Gastroesophageal sphincter (tissue), 4 donors: ENCODE data around the gene LDLRAD3. TPM values are rescaled to one million over a fixed set of nuclear protein-coding genes. Genes with fewer than 3 reads are reported as not detected.

ENCODE experiments used
- ATAC-seq: fragments of 150-250 bp; one replicate; pipeline ENCODE4 v1.9.1; 2016; ENCODE audit warnings: mild to moderate bottlenecking, moderate library complexity
- H3K27ac ChIP-seq, 4 donors: fragments of 200-600 bp; sonication (generic) in 3 of 4; 1 replicate in 3 of 4; 2 replicates in 1 of 4; pipeline ENCODE4 v1.5.1; 2016 to 2019
- H3K27me3 ChIP-seq: fragments of 200-600 bp; sonication (generic); one replicate; pipeline ENCODE4 v1.5.1; 2019
- H3K36me3 ChIP-seq, 2 donors: fragments of 200-600 bp; sonication (generic); one replicate each; pipeline ENCODE4 v1.5.1; 2019; ENCODE audit warnings: control low read depth in 1 of 2
- H3K4me1 ChIP-seq, 3 donors: fragments of 200-600 bp; sonication (generic); 1 replicate in 2 of 3; 2 replicates in 1 of 3; pipeline ENCODE4 v1.5.1; 2016 to 2019; ENCODE audit warnings: control low read depth in 2 of 3
- H3K4me3 ChIP-seq, 2 donors: fragments of 200-600 bp; sonication (generic); one replicate each; pipeline ENCODE4 v1.5.1; 2019; ENCODE audit warnings: mild to moderate bottlenecking in 1 of 2, moderate library complexity in 1 of 2
- H3K9me3 ChIP-seq, 3 donors: fragments of 200-600 bp; sonication (generic); one replicate each; pipeline ENCODE4 v1.5.1; 2017 to 2019; ENCODE audit warnings: control low read depth in 2 of 3
- EP300 ChIP-seq: sonication (generic); formaldehyde crosslinking; IDR thresholded peaks from one replicate; pipeline ENCODE4 v1.6.1; 2017; ENCODE audit warnings: antibody characterized with exemption, mild to moderate bottlenecking
- POLR2A ChIP-seq, 2 donors: fragments of 450-650 bp; IDR thresholded peaks; one replicate each; pipeline ENCODE4 v1.6.1; 2017; ENCODE audit warnings: antibody characterized with exemption in 2 of 2, mild to moderate bottlenecking in 2 of 2, moderate library complexity in 1 of 2
- POLR2AphosphoS5 ChIP-seq: sonication (generic); formaldehyde crosslinking; IDR thresholded peaks from one replicate; pipeline ENCODE4 v1.6.1; 2017; ENCODE audit warnings: antibody characterized with exemption
- WGBS, 2 donors: methylation state at CpG; one replicate each; pipeline ENCODE4 v1.1.5; 2018; ENCODE audit warnings: low coverage in 1 of 2; 5-methylcytosine and 5-hydroxymethylcytosine counted together
- total RNA-seq, 4 donors: library from RNA; depleted of rRNA; stranded (reverse); fragments of >200 nt; gene quantifications; one replicate each; pipeline ENCODE4 v1.1.0, GENCODE V29; 2016
- TF ChIP-seq, protein P1 (sequence below), 4 experiments: fragments of 200-600 bp in 2 of 4; fragments of 450-650 bp in 2 of 4; sonication (generic) in 1 of 4; IDR thresholded peaks; one replicate each; pipeline ENCODE4 v1.5.1; 2017 to 2019; ENCODE audit warnings: antibody characterized with exemption in 4 of 4, mild to moderate bottlenecking in 2 of 4, moderate library complexity in 2 of 4

The LDLRAD3 gene
- total RNA-seq, 4 donors from 2014 or later, result 4.0 to 8.9 (median 7.2) TPM

DNA sequence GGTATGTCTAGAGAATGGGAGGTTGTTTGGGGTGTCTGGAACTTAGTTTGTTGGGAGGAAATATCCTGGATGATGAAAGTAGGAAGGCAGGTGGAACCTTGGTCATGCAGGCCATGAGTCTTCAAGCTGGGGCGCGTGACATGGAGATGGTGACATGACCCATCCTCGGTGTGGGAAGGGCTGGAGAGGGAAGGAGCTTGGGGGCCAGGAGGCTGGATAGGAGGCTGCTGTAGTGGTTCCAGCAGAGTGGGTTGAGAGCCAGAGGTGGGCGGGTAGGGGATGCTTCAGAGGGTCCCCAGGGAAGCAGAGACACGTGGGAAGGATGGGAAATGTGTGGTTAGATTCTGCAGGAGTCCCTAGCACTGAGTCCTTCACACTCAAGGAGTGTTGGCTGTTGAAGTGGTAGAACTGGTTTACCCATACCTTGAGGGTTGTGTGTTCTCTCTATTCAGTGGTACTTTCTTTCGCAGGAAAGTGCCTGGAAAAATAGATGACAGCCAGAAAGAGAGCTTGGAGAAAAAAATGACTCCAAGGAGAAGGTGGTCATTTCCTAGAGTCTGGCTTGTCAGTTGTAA lies 56.8 kb downstream of the LDLRAD3 start:
- no peak for ATAC-seq
- no peaks in the 10 kb centered on the region for H3K27me3 ChIP-seq
- no peak overlapping the region for H3K4me3 ChIP-seq
- TF ChIP-seq POLR2AphosphoS5, result no peak
- no peak for TF ChIP-seq EP300
- TF ChIP-seq, protein P1, sequence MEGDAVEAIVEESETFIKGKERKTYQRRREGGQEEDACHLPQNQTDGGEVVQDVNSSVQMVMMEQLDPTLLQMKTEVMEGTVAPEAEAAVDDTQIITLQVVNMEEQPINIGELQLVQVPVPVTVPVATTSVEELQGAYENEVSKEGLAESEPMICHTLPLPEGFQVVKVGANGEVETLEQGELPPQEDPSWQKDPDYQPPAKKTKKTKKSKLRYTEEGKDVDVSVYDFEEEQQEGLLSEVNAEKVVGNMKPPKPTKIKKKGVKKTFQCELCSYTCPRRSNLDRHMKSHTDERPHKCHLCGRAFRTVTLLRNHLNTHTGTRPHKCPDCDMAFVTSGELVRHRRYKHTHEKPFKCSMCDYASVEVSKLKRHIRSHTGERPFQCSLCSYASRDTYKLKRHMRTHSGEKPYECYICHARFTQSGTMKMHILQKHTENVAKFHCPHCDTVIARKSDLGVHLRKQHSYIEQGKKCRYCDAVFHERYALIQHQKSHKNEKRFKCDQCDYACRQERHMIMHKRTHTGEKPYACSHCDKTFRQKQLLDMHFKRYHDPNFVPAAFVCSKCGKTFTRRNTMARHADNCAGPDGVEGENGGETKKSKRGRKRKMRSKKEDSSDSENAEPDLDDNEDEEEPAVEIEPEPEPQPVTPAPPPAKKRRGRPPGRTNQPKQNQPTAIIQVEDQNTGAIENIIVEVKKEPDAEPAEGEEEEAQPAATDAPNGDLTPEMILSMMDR (IDR thresholded peaks at IDR 0.05), result no peak
- no peak for TF ChIP-seq POLR2A (IDR thresholded peaks at IDR 0.05)
- H3K36me3 ChIP-seq, result no peaks in the 10 kb centered on the region
- H3K9me3 ChIP-seq, result peaks cover 0 to 4% (median 0%) of the 10 kb centered on the region in 3 donors
- no peak overlapping the region for H3K27ac ChIP-seq
- no peaks in the 10 kb centered on the region for H3K4me1 ChIP-seq
- 88 to 95% methylated on average over 3 to 6 of the region's 6 CpGs for WGBS, 2 donors

DNA sequence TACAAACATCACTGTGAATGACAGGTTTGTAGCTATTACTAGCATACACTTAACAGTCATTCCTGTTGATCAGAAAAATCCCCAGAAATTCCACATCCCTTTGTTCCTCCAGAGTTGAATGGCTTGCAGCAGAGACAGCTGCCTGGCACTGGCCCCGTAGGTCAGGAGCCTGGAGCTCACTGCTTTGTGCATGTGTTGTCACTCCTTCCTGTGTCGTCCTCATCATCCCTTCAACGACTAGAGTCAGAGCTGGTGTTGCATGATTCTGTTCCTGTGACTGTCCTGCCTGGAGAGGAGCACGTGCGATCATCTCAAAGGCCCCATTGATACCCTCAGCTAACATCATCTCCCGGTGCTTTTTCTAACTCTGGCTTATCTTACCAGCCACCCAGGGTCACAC lies 58.3 kb downstream of the LDLRAD3 start:
- Histone ChIP-seq H3K4me1 (no peaks in the 10 kb centered on the region), H3K27me3 (no peaks in the 10 kb centered on the region), H3K27ac (no peak overlapping the region), H3K4me3 (no peak overlapping the region), H3K36me3 (no peaks in the 10 kb centered on the region), H3K9me3 (no peaks in the 10 kb centered on the region)
- no peak for TF ChIP-seq POLR2A (IDR thresholded peaks at IDR 0.05)
- no peak for TF ChIP-seq EP300
- TF ChIP-seq, protein P1 (IDR thresholded peaks at IDR 0.05), result no peak
- TF ChIP-seq POLR2AphosphoS5, result no peak
- 78 to 100% methylated on average over 1 to 6 of the region's 6 CpGs for WGBS, 2 donors
- ATAC-seq, result no peak

DNA sequence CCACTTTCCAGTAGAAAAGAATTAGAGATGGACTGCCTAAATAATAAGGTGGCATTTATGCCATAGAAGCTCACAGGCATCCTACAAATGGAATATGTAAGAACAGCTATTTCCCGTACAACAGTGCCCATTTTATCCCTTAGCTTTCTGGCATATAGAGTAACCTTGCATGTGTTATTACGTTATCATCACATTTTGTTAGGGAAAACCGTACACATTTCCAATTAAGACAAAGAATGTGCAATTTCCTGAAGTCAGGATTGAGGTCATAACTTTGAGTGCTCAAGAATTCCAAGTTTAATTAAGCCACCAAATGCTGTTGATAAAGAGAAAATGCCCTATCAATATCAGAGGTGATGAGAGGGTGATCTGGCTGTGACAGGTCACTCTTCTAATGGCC lies 58.9 kb downstream of the LDLRAD3 start:
- H3K4me3 ChIP-seq, result no peak overlapping the region
- no peaks in the 10 kb centered on the region for H3K36me3 ChIP-seq
- H3K4me1 ChIP-seq, result no peaks in the 10 kb centered on the region
- no peaks in the 10 kb centered on the region for H3K9me3 ChIP-seq
- TF ChIP-seq, protein P1 (IDR thresholded peaks at IDR 0.05), result no peak
- TF ChIP-seq POLR2A (IDR thresholded peaks at IDR 0.05) (no peak), POLR2AphosphoS5 (no peak), EP300 (no peak)
- ATAC-seq, result no peak
- WGBS, 2 donors, result 79 to 85% methylated on average over 3 of the region's 3 CpGs
- H3K27ac ChIP-seq, result no peak overlapping the region
- no peaks in the 10 kb centered on the region for H3K27me3 ChIP-seq

DNA sequence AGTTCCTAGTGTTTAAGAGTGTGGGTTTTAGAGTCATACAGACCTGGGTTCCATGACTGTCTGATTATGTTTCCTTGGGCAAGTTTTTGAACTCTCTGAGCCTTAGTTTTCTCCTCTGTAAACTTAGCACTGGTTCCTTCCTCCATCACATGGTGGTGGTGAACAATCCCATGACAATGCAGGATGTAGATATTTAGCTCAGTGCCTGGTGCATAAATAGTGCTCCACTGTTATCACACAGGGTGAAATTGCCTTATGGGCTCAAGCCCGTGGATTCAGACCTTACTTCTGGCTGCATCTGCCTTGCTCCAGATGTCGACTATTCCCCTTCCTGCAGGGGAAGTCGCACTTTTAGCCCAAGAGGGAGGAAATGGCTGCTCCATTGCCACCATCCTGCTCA lies 62.7 kb downstream of the LDLRAD3 start:
- no peak overlapping the region for H3K4me3 ChIP-seq
- peaks cover 0 to 10% (median 0%) of the 10 kb centered on the region in 3 donors for H3K4me1 ChIP-seq
- WGBS, 2 donors, result 80 to 84% methylated on average over 1 to 2 of the region's 3 CpGs
- TF ChIP-seq POLR2AphosphoS5 (no peak), EP300 (no peak), POLR2A (IDR thresholded peaks at IDR 0.05) (no peak)
- TF ChIP-seq, protein P1 (IDR thresholded peaks at IDR 0.05), result no peak
- no peaks in the 10 kb centered on the region for H3K9me3 ChIP-seq
- no peak for ATAC-seq
- H3K36me3 ChIP-seq, result no peaks in the 10 kb centered on the region
- no peaks in the 10 kb centered on the region for H3K27me3 ChIP-seq
- H3K27ac ChIP-seq, result no peak overlapping the region

DNA sequence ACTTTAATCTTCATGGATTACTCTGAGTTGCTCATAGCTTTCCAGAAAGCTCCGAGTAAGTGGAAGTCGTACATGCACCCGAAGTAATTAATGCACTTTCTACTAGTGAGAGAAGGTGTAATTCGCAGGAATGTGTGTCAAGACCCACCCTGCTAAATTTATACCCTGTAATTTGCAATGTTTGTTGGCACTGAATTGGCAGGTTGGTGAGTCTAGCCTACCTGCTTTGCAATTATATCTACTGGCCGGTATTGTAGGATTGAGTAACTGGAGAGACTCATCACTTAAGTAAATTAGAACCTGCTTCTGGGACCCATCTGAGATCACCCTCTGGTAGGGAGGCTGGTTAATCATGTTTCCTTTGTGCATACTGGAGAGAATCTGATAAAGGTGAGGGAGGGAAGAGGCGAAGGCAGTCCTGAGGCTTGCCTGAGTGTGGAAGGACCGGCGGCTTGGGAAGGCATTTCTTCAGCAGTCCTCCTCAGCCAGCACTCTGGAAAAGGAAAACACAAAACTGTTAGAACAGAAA lies 63.3 kb downstream of the LDLRAD3 start:
- Histone ChIP-seq H3K4me1 (peaks cover 0 to 10% (median 0%) of the 10 kb centered on the region in 3 donors), H3K4me3 (no peak overlapping the region), H3K27ac (no peak overlapping the region), H3K9me3 (no peaks in the 10 kb centered on the region), H3K27me3 (no peaks in the 10 kb centered on the region), H3K36me3 (no peaks in the 10 kb centered on the region)
- 60 to 97% methylated on average over 1 to 8 of the region's 8 CpGs for whole genome bisulfite sequencing, 2 donors
- TF ChIP-seq, protein P1 (IDR thresholded peaks at IDR 0.05), result no peak
- no peak for TF ChIP-seq POLR2A (IDR thresholded peaks at IDR 0.05)
- TF ChIP-seq POLR2AphosphoS5, result no peak
- TF ChIP-seq EP300, result no peak
- ATAC-seq, result no peak
